IPS-NIHi11 (cell line): ENCODE results near the gene KCNK4.
A peak's percentile ranks its signal among the peaks of the same experiment; 100 is the strongest.

Source experiments
- DNase-seq: peaks from one replicate; pipeline ENCODE4 v3.0.0; 2012; ENCODE audit warnings: mixed read lengths, low spot score

Gene KCNK4

DNA sequence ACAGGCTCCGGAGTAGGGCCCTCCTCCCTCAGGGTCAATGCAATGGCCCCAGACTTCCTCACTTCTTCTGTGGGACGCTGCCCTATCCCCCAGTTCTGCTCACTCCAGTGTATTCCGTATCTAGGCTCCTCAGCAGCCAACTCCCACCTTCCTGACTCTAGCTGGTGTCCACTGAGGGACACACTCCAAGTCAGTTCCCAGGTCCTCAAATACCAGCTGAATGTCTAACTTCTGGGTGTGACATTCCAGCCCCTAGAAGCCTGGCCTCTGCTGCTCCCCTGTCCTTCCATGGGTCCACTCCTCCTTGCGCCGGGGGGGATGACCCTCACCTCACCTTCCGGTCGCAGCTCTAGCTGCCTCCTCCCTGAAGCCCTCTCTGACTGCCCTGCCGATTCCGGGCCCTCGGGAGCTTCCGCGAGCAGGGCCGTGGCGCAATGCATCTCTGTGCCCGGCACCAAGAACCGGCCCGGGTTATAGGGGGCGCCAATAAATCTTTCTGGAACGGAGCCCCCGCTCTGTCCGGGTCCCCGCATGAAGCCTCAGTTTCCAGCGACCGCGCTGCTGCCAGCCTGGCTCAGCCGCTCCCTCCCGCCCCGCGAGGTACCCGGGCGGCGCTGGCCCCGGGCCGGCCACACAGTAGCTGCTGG is 22.1 kb upstream of the KCNK4 start:
- DNase-seq, result no peak

DNA sequence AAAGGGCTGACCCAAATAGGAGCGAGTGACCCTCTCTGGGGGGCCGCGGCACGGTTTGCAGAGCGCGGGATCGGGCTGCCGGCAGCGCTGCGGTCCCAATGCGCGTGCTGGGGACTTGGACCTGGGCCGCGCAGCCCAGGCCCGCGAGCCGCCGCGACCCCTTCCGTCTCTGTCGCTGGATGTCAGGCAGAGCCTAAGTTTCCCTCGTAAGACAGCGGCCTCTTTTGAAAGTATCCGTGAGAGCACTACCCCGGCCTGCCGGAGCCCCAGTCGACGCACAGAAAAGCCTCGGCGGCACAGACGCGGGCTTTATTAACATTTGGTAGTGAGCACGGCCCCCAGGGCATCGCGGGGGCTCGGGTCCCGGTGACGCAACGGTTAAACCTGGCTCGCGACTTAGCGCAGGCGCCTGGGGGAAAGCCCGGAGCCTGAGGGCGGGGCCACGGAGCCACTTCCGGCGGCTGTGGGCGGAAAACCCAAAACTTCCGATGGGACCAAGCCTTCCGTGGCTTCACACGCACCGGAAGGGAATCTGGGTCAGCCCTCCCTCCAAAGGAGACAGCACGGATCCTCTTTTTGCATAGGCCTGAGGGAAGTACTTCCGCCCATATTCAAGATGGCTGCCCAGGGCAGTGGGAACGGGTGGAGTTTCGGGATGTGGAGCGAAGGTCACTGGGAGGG is 21.4 kb upstream of the KCNK4 start:
- DNase-seq, result peak; percentile 82

DNA sequence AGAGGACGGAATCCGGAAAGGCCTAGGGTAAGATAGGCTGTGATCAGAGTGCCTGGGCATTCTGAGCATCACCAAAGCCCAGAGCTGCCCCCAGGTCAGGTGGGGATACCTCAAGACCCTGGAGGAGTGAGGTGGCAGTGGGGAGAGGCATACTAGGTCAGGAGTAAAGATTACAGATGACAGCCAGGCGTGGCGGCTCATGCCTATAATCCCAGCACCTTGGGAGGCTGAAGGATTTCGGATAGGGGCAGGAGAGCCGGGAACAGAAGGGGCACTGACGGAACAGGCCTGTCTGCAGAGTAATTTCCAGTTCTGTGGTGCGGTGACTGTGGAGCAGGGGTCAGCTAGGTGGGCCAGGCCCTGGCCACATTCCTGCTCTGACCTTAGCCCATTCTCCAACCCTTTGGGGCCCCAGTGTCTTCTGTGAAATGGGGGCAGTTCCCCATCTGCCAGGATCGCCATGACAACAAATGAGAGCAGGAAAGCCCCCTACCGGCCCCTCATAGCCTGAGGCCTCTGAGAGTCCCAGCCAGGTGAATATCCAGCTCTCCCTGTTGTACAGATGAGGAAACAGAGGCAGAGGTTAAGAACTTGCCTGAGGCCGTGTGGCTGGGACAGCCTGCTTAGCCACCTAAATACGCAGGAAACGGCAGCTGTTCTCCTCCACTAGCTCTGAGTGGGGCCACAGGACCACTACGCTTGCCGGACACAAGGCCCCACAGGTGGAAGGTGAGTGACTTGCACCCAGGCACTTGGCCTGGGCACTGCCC is 15.9 kb upstream of the KCNK4 start:
- DNase-seq, result no peak

DNA sequence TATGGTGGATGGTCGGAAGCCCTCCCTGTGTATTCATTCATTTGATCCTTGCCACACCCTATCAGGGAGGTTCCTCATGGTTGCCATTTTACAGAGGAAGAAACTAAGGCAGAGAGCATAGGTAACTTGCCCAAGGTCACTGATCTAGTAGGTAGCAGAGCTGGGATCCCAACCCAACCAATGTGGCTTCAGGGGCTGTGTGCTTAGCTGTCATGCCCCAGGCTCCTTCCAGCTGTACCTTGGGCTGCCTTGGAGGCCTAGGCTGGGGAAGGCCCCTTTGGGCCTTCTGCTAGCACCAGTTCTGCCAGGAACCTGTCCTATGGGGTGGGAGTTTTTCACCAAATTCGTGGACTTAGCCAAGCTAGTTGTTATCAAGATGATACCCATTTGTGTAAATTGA is 15.3 kb upstream of the KCNK4 start:
- DNase-seq, result no peak

DNA sequence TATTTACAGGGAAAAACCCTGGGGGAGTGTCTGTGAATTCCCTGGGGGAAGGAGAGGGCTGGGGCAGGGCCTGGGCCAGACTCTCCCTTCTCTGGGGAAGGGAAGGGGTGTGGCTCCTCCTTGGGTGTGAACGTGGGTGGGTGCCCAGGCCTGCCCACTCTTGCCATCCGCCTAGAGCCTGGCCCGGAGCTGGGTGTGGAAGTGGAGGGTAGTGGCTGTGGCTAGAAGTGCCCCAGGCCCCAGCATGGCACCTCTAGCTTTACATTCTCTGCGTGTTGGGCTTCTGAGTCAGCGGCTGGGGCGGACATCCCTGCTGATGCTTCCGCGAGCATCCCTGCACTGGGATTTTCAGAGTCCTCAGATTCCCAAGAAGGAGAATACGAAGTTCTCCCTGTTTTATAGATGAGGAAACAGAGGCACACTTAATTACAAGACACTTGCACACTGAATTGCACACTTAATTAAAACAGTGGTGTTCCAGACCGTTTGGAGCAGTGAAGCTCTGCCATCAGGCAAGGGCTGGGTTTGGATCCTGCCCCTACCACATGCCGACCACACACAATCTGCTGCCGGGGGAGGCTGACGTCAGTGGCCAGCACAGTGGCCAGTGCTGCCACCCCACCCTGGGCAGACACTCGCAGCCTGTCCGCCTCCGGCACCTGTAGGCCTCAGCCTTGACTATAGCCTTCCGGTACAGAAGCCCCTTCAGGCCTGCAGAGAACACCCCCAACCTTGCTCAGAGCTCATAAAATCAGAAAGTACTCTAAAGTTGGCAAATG is 14.3 kb upstream of the KCNK4 start:
- no peak for DNase-seq

DNA sequence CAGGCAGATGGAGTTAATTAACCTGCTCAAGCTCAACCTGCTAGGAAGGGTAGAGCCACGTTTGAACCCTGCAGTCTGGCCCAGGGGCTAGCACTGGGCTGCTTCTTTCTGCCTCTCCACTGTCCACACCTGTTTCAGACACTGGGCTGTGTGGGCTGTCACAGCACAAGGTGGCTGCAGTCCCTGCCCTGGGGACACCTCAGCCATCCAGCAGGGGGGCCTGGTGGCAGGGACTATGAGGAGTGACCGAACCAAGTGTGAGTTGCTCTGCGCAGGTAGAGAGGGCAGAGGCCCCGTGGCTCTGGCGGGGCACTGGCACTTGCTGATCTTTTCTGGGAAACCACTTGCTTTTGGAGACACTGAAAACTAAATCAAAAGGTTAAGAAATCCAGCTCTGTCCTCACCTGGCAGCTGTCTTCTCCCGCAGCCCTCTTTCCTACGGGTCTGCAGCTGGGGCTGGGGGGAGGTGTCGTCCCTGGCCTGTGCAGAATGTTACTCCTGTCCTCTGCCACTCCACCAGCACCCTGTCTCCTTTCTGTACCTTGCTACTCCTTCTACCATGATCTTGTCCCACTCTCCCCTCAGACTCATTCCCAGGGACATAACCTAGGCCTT is 12.4 kb upstream of the KCNK4 start:
- DNase-seq, result no peak

DNA sequence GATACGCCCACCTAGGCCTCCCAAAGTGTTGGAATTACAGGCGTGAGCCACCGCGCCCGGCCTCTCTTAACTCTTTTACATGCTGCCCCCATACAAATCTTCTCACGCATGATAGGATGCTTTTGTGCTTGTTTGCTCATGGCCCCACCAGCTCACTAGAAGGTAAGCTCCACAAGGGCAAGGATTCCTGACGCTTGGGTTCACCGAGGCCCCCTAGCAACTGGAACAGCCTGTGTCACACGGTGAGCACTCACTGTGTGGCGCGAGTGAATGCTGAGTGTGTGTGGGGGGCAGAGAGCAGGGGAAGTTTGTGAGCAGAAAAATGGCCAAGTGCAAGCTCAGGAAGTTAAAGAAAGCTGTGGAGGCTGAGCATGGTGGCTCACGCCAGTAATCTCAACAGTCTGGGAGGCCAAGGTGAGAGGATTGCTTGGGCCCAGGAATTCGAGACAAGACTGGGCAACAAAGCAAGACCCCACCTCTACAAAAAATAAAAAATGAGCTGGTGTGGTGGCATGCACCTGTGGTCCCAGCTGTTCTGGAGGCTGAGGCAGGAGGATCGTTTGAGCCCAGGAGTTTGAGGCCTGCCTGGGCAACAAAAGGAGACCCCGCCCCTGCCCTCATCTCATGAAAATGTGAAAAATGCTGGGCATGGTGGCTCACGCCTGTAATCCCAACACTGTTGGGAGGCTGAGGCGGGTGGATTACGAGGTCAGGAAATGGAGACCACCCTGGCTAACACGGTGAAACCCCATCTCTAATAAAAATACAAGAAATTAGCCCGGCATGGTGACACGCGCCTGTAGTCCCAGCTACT is 8.9 kb upstream of the KCNK4 start:
- DNase-seq, result no peak

DNA sequence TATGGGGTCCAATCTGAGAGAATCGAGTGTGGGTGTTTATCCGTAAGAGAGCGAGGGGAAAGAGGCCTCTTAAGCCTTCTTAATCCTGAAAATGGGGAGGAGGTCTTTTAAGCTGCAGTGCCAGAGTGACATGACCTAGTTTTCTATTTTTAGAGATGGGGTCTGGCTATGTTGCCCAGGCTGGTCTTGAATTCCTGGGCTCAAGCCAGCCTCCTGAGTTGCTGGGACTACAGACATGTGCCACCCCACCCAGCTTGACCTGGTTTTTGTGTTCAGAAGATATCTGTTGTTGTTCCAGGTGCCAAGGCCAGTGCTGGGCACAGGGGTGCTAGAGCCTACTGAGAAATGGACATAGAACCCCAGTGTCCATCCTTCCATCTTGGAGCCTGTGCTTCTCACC is 8.0 kb upstream of the KCNK4 start:
- no peak for DNase-seq

- peak; percentile 99 for DNase-seq
These were observed 6.8 kb upstream of the KCNK4 start, which contains the start of gene BAD for GRCh38 chr11:64284048-64284961. Gene BAD, minus strand, starts transcription at chr11:64284665. Its CDS starts 297 bp downstream, at chr11:64284368.

DNA sequence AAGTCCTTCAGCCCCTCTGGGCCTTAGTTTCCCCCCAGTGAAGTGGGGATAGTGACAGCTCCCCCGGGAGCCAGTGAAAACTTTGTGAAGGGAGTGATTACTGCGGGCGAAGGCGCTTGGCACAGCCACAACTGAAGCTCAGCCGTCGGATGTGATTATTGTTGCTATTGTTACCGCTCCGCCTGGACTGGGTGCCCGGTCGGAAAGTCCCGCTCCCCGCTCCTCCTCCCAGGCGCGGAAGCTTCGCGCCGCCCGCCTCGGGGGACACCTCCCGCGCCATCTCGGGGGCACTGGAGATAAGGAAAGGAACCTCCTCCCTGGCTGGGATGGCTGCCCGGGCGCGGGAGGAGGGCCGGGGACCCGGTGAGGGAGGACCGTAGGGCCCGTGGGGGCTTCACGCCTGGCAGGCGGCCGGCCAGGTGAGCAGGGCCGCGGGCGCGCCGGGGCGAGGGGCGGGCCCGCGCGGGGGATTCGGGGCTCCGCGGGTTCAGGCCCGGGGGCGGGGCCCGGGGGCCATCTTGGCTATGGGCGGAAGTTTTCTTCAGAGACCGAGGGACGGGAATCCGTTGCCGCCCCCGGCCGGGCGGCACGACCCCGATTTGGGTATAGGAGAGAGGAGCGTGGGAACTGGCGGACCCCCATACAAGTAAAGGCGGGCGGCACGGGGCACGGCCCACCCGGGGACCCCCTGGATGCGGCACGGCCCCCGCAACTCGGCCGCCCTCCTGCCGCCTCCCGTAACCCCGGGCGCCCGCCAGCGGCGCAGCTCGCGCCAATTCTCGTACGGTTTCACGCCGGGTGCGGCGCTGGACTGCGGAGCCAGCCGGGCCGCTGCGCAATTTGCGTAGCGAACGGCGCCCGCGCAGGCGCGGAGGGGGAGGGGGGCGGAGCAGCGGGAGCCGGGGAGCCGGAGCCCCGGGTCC is 5.9 kb upstream of the KCNK4 start, which contains the start of gene GPR137:
GPR137 (plus strand) TSS at position 887 of the 923 bp plus-strand sequence. CDS start 677 bp downstream, outside the sequence.
- peak; percentile 94 for DNase-seq

DNA sequence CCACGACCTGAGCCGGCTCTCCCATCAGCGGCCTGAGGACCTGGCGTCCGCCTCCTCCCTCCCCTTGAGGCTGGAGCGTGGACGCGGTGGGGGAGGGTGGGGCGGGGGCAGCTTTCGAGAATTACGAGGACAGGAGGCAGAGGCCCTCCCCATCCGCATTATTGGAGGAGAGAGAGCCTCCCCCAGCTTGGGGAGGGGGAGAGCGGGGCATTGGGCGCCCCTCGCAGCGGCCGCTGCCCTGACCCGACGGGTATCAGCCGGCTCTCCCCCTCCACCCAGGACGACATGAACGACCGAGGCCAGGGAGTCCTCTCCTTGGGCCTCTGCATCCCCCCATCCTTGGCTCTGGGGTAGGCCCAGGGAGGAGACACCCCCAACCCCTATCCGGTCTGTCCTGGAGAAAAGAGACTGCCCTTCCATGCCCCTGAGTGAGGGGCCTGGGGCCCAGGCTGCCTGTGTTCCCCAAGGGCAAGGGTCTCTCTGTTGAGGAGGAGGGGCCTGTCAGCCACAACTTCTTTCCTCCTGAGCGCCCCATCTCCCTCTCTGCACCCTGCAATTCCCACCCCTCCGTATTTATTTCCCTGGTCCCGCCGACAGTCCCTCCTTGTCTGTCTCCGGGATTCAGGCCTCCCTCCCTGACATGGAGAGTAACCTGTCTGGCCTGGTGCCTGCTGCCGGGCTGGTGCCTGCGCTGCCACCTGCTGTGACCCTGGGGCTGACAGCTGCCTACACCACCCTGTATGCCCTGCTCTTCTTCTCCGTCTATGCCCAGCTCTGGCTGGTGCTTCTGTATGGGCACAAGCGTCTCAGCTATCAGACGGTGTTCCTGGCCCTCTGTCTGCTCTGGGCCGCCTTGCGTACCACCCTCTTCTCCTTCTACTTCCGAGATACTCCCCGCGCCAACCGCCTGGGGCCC is 5.0 kb upstream of the KCNK4 start:
- DNase-seq, result no peak

DNA sequence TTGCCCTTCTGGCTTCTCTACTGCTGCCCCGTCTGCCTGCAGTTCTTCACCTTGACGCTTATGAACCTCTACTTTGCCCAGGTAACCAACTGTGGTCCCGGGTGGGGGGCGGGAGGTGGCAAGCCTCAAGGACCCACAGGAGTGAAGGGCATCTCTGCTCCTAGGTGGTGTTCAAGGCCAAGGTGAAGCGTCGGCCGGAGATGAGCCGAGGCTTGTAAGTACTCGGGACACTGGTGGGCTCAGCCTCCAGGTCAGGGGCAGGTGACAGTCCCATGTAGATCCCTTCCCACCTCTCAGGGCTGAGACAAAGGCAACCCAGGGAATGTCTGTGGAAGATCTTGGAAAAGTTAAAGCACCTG is 4.3 kb upstream of the KCNK4 start:
- no peak for DNase-seq

- DNase-seq, result no peak
These were observed 3.3 kb upstream of the KCNK4 start for GRCh38 chr11:64287676-64288352.

- no peak for DNase-seq
These were observed 2.8 kb upstream of the KCNK4 start for GRCh38 chr11:64288353-64288750.

GRCh38 chr11:64289002-64289564 is 2.0 kb upstream of the KCNK4 start:
- DNase-seq, result no peak

- DNase-seq, result no peak
These were observed 495 bp upstream of the KCNK4 start for GRCh38 chr11:64290352-64291261.
